HepG2 (cell line): Measurements from ENCODE around the gene CRKL. TPM values are rescaled to one million over a fixed set of nuclear protein-coding genes. Genes with fewer than 3 reads are reported as not detected.

Source experiments
- CHCHD3 ChIP-seq: sonication (generic); formaldehyde crosslinking; IDR thresholded peaks from 2 replicates; pipeline ENCODE4 v1.8.0; 2022; ENCODE audit warnings: mild to moderate bottlenecking, missing genetic modification reagents, moderate library complexity
- CREM ChIP-seq, 2 experiments: sonication (generic) in 1 of 2; formaldehyde crosslinking in 1 of 2; IDR thresholded peaks; 2 replicates each; pipeline versions ENCODE4 v1.4.0 to v1.6.1; 2016 to 2020; ENCODE audit warnings: antibody characterized with exemption in 1 of 2, mild to moderate bottlenecking in 1 of 2, missing genetic modification reagents in 1 of 2
- HMG20B ChIP-seq: conservative IDR thresholded peaks from 2 replicates; pipeline ENCODE4 v1.6.1; 2016; ENCODE audit warnings: missing genetic modification reagents, missing compliant biosample characterization
- IRX3 ChIP-seq: sonication (generic); formaldehyde crosslinking; IDR thresholded peaks from 2 replicates; pipeline ENCODE4 v1.8.1; 2023; ENCODE audit warnings: mild to moderate bottlenecking, low read depth, missing genetic modification reagents, borderline replicate concordance
- KDM6A ChIP-seq: IDR thresholded peaks from 2 replicates; pipeline ENCODE4 v1.6.1; 2016; ENCODE audit warnings: low read depth
- MEIS1 ChIP-seq: sonication (generic); formaldehyde crosslinking; IDR thresholded peaks from 2 replicates; pipeline ENCODE4 v1.9.0; 2021; ENCODE audit warnings: mild to moderate bottlenecking, missing genetic modification reagents, moderate library complexity, borderline replicate concordance
- RELA ChIP-seq: sonication (generic); formaldehyde crosslinking; IDR thresholded peaks from 2 replicates; pipeline ENCODE4 v1.4.0; 2020; ENCODE audit warnings: missing genetic modification reagents
- ZNF33B ChIP-seq: sonication (generic); formaldehyde crosslinking; IDR thresholded peaks from 2 replicates; pipeline ENCODE4 v1.5.1; 2020; ENCODE audit warnings: mild to moderate bottlenecking, missing genetic modification reagents
- ZNF468 ChIP-seq: sonication (generic); formaldehyde crosslinking; IDR thresholded peaks from 2 replicates; pipeline ENCODE4 v1.8.0; 2022; ENCODE audit warnings: mild to moderate bottlenecking, moderate library complexity, missing genetic modification reagents
- polyA plus RNA-seq, 8 experiments: library from polyadenylated mRNA; depleted of rRNA in 3 of 8; stranded (reverse) in 7 of 8; unstranded in 1 of 8; fragments of >200 nt; fragmentation: Illumina TruSeq in 4 of 8; extraction: Trizol in 4 of 8; gene quantifications; 2 replicates each; pipeline versions ENCODE4 v1.2.1 to v1.2.3, GENCODE V29; 2011 to 2016; ENCODE audit warnings: low read depth in 4 of 8, missing spikeins in 1 of 8, mixed read lengths in 1 of 8; ENCODE audit not compliant: insufficient read depth in 1 of 8
- total RNA-seq, 5 experiments: library from RNA; depleted of rRNA; stranded (reverse); fragments of >200 nt; fragmentation: Illumina TruSeq; extraction: Trizol; gene quantifications; 2 replicates each; pipeline ENCODE4 v1.2.3, GENCODE V29; 2016; ENCODE audit warnings: low read depth in 1 of 5
- TF ChIP-seq, protein P1 (sequence below): sonication (generic); formaldehyde crosslinking; IDR thresholded peaks from 2 replicates; pipeline ENCODE4 v1.8.1; 2022; ENCODE audit warnings: low read depth, mild to moderate bottlenecking, missing genetic modification reagents
- TF ChIP-seq, protein P2 (sequence below): sonication (generic); formaldehyde crosslinking; IDR thresholded peaks from 2 replicates; pipeline ENCODE4 v1.8.1; 2022; ENCODE audit warnings: mild to moderate bottlenecking, missing genetic modification reagents
- TF ChIP-seq, protein P3 (sequence below): sonication (generic); formaldehyde crosslinking; IDR thresholded peaks from one replicate; pipeline ENCODE4 v1.5.1; 2020; ENCODE audit warnings: mild to moderate bottlenecking, missing genetic modification reagents; ENCODE audit errors: not compliant biosample characterization
- TF ChIP-seq, protein P4 (sequence below): sonication (generic); formaldehyde crosslinking; IDR thresholded peaks from 2 replicates; pipeline ENCODE4 v1.5.0; 2020; ENCODE audit warnings: mild to moderate bottlenecking, missing genetic modification reagents

The CRKL gene
- total and polyA plus RNA-seq, 2 of the 13 experiments (the other 11 are each of a cell fraction or from before 2014, with no cell fraction given) = 37.4 to 60.6 TPM

DNA sequence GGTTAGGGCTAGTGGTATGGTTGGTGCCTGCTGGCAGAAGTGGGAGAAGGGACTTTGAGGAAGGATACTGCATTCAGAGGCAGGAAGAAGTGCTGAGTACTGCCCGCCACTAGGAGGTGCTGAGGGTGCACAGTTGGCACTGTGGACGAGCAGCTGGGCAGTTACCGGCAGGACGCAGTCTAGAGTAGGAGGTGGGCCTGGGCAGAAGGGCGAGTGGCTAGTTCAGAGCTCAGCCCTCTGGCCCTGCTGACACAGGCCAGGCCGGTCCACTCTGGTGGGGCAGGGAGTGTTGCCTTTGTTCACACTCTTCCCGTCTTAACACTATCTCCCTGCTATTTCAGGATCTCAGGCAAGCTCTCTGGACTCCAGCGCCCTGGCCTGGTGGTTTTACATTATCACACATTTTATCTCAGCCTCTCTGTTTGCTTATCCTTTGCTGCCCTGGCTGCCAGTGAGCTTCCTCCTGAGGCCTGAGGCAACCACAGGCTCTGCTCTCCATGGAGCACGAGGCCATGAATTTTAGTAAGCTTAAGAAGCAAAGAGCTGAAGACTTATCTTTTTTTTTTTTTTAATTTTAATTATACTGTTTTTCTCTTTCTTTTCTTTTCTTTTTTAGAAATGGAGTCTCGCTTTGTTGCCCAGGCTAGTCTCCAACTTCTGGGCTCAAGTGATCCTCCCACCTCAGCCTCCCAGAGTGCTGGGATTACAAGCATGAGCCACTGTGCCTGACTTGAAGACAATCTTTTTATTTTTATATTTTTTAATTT, 31.5 kb upstream of the CRKL start (continued):
- TF ChIP-seq, protein P1, sequence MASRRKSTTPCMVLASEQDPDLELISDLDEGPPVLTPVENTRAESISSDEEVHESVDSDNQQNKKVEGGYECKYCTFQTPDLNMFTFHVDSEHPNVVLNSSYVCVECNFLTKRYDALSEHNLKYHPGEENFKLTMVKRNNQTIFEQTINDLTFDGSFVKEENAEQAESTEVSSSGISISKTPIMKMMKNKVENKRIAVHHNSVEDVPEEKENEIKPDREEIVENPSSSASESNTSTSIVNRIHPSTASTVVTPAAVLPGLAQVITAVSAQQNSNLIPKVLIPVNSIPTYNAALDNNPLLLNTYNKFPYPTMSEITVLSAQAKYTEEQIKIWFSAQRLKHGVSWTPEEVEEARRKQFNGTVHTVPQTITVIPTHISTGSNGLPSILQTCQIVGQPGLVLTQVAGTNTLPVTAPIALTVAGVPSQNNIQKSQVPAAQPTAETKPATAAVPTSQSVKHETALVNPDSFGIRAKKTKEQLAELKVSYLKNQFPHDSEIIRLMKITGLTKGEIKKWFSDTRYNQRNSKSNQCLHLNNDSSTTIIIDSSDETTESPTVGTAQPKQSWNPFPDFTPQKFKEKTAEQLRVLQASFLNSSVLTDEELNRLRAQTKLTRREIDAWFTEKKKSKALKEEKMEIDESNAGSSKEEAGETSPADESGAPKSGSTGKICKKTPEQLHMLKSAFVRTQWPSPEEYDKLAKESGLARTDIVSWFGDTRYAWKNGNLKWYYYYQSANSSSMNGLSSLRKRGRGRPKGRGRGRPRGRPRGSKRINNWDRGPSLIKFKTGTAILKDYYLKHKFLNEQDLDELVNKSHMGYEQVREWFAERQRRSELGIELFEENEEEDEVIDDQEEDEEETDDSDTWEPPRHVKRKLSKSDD = peak; percentile 94
- no peak for TF ChIP-seq IRX3
- TF ChIP-seq RELA = 0 out of 2 replicates have a peak, but pooled peaks have one; percentile 36
- no peak; the same call in 1 of the 2 replicates for TF ChIP-seq MEIS1 (CRISPR knock-in tag)
- TF ChIP-seq, protein P2, sequence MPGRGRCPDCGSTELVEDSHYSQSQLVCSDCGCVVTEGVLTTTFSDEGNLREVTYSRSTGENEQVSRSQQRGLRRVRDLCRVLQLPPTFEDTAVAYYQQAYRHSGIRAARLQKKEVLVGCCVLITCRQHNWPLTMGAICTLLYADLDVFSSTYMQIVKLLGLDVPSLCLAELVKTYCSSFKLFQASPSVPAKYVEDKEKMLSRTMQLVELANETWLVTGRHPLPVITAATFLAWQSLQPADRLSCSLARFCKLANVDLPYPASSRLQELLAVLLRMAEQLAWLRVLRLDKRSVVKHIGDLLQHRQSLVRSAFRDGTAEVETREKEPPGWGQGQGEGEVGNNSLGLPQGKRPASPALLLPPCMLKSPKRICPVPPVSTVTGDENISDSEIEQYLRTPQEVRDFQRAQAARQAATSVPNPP (CRISPR knock-in tag) = no peak; the same call in 1 of the 2 replicates
- peak; percentile 50; the same call in 1 of the 2 replicates for TF ChIP-seq HMG20B (CRISPR knock-in tag)
- TF ChIP-seq ZNF33B (CRISPR knock-in tag) = no peak
- no peak for TF ChIP-seq KDM6A (CRISPR knock-in tag)
- TF ChIP-seq CHCHD3 (CRISPR knock-in tag) = no peak
- TF ChIP-seq, protein P3, sequence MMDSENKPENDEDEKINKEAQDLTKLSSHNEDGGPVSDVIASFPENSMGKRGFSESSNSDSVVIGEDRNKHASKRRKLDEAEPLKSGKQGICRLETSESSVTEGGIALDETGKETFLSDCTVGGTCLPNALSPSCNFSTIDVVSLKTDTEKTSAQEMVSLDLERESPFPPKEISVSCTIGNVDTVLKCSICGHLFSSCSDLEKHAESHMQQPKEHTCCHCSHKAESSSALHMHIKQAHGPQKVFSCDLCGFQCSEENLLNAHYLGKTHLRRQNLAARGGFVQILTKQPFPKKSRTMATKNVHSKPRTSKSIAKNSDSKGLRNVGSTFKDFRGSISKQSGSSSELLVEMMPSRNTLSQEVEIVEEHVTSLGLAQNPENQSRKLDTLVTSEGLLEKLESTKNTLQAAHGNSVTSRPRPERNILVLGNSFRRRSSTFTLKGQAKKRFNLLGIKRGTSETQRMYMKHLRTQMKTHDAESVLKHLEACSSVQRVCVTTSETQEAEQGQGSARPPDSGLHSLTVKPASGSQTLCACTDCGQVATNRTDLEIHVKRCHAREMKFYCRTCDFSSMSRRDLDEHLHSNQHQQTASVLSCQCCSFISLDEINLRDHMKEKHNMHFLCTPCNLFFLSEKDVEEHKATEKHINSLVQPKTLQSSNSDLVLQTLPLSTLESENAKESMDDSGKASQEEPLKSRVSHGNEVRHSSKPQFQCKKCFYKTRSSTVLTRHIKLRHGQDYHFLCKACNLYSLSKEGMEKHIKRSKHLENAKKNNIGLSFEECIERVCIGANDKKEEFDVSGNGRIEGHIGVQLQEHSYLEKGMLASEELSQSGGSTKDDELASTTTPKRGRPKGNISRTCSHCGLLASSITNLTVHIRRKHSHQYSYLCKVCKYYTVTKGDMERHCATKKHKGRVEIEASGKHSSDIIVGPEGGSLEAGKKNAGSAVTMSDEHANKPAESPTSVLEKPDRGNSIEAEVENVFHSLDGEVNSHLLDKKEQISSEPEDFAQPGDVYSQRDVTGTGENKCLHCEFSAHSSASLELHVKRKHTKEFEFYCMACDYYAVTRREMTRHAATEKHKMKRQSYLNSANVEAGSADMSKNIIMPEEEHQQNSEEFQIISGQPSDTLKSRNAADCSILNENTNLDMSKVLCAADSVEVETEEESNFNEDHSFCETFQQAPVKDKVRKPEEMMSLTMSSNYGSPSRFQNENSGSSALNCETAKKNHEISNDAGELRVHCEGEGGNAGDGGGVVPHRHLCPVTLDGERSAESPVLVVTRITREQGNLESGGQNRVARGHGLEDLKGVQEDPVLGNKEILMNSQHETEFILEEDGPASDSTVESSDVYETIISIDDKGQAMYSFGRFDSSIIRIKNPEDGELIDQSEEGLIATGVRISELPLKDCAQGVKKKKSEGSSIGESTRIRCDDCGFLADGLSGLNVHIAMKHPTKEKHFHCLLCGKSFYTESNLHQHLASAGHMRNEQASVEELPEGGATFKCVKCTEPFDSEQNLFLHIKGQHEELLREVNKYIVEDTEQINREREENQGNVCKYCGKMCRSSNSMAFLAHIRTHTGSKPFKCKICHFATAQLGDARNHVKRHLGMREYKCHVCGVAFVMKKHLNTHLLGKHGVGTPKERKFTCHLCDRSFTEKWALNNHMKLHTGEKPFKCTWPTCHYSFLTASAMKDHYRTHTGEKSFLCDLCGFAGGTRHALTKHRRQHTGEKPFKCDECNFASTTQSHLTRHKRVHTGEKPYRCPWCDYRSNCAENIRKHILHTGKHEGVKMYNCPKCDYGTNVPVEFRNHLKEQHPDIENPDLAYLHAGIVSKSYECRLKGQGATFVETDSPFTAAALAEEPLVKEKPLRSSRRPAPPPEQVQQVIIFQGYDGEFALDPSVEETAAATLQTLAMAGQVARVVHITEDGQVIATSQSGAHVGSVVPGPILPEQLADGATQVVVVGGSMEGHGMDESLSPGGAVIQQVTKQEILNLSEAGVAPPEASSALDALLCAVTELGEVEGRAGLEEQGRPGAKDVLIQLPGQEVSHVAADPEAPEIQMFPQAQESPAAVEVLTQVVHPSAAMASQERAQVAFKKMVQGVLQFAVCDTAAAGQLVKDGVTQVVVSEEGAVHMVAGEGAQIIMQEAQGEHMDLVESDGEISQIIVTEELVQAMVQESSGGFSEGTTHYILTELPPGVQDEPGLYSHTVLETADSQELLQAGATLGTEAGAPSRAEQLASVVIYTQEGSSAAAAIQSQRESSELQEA (CRISPR knock-in tag) = peak; percentile 40
- TF ChIP-seq, protein P4, sequence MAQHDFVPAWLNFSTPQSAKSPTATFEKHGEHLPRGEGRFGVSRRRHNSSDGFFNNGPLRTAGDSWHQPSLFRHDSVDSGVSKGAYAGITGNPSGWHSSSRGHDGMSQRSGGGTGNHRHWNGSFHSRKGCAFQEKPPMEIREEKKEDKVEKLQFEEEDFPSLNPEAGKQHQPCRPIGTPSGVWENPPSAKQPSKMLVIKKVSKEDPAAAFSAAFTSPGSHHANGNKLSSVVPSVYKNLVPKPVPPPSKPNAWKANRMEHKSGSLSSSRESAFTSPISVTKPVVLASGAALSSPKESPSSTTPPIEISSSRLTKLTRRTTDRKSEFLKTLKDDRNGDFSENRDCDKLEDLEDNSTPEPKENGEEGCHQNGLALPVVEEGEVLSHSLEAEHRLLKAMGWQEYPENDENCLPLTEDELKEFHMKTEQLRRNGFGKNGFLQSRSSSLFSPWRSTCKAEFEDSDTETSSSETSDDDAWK (CRISPR knock-in tag) = no peak
- TF ChIP-seq ZNF468 (CRISPR knock-in tag) = no peak
- TF ChIP-seq CREM (IDR thresholded peaks at IDR 0.05) = no peak
- TF ChIP-seq CREM (CRISPR knock-in tag; IDR thresholded peaks at IDR 0.05) = no peak
